ENCODE data around the gene RDH11.
A peak's percentile ranks its signal among the peaks of the same experiment; 100 is the strongest.
"Not testable (repeated sequence)": the region's sequence is repeated elsewhere in the genome, so short reads cannot be mapped to it uniquely, and the experiment has no call there.

RDH11 gene

DNA sequence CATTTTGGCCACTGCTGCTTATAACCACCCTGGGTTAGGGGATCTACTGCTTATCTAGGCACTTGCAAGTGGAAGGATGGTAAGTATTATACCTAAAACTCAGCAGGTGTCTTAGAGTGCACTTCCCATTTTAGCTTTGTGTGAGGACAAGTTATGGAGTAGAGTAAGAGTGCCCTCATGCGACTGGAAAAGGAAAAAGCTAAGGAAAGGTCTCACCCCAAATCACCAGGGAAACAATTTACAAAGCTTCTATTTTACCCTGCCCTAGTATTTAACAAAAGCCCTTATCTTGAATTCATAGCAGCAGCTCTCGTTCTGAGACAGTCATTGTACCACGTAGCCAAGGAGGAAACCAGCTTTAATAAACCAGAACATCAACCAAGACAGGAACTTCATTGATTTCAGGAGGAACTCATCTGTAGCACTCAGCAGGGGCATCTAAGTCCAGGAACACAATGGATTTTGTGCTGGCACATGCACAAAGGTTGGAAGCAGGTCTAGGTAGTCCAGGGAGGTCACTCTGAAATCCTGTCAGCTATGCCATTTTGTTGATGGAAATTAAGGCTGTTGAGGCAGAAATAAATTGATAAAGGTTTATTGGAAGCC lies 9.0 kb upstream of the RDH11 start:
- peak in 1 of 2 donors; percentile 7 for DNase-seq (ENCODE audit: low read depth in 2 of 2)

- DNase-seq (ENCODE audit: low read depth in 2 of 2): no peak
These were observed 8.4 kb upstream of the RDH11 start for GRCh38 chr14:67703997-67704396.

DNA sequence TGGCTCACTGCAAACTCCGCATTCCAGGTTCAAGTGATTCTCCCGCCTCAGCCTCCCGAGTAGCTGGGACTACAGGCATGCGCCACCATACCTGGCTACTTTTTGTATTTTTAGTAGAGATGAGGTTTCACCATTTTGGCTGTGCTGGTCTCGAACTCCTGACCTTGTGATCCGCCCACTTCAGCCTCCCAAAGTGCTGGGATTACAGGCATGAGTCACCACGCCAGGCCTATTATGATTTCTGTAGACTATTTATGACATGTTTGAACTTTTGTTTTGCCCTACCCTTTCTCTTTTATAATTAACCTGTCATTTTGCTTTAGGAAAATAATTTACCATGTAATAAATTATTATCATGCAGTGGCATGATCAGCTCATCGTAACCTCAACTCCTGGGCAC lies 5.9 kb upstream of the RDH11 start, which contains the start of gene RDH12:
TSS of gene RDH12 (plus strand) at position 395 of the 400 bp plus-strand sequence. CDS start 20,757 bp downstream, outside the sequence.
- DNase-seq (ENCODE audit: low read depth in 2 of 2): not testable (repeated sequence)

GRCh38 chr14:67698179-67698578 lies 2.6 kb upstream of the RDH11 start:
- DNase-seq (ENCODE audit: low read depth in 2 of 2): no peak

- no peak for DNase-seq (ENCODE audit: low read depth in 2 of 2)
These were observed 1.4 kb upstream of the RDH11 start for GRCh38 chr14:67697006-67697405.

DNA sequence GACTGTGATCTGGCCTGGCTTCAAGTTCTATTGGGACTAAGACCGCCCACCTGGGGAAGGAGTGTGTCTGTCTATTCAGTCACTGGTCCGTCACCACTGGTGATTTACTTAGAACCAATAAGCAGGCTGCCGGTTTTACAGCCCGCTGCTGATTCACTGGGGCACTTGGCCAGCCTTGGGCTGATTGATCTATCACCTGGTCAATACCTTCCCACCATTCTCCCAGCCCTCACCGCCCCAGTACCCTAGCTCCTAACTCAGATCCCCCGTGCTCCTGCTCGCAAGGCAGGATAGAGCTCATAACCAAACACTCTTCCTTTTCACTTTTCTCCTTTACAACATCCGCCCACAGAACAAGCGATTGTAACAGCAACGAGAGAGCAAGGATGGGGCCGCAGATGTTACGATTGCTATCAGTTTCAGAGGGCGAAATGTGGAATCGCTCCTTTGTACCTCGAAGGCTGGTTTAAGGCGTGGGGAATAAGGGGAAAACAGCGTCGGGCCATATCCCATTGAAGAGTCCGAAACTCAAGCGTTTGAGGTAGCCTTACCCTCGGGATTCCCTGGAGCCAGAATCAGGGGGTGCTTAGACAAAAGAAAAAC lies 672 bp downstream of the RDH11 start:
- DNase-seq (ENCODE audit: low read depth in 2 of 2): peak; percentile 42 to 62

- DNase-seq (ENCODE audit: low read depth in 2 of 2): no peak
These were observed 5.6 kb downstream of the RDH11 start for GRCh38 chr14:67690011-67690410.

DNA sequence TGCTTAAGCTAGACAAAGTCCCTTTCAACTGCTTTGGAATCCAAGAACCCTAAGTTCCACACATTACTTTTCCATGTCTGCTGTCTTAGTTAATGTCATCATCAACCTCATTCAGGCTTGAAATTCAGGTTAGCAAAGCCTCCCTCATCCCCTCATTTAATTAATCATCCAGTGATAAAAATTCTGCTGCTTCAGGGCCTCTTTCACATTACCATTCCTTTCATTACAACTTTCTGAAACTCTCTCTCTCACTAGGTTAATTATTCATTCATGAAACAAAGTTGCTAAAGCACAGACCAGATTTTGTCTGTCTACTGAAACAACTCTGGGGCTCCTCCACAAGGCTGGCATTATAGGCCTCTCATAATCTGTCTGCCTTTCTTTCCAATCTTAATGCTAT lies 11.7 kb downstream of the RDH11 start:
- DNase-seq (ENCODE audit: low read depth in 2 of 2): no peak

GRCh38 chr14:67680941-67681340 lies 14.6 kb downstream of the RDH11 start:
- DNase-seq (ENCODE audit: low read depth in 2 of 2): no peak

DNA sequence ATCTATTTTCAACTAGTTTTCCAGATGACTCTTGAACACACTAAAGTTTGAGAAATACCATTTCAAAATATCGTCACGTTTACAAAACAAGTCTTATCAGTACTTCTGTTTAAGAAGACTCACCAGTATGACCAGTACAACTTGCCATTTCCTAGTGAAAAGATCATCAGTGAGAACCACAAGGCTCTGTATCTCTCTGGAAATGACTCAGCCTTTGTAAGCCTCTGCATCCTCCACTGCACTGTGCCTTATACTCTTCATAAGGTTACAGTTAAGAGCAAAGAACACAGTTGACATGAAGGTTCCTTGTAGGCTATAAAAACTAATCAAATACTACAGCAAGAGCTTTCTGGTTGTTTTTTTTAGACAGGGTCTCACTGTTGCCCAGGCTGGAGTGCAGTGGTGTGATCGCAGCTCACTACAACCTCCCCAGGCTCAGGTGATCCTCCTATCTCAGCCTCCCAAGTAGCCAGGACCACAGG lies 15.4 kb downstream of the RDH11 start:
- DNase-seq (ENCODE audit: low read depth in 2 of 2): no peak

GRCh38 chr14:67679006-67679405 lies 16.6 kb downstream of the RDH11 start:
- no peak for DNase-seq (ENCODE audit: low read depth in 2 of 2)

- no peak for DNase-seq (ENCODE audit: low read depth in 2 of 2)
These were observed 20.4 kb downstream of the RDH11 start for GRCh38 chr14:67675219-67675582.

DNA sequence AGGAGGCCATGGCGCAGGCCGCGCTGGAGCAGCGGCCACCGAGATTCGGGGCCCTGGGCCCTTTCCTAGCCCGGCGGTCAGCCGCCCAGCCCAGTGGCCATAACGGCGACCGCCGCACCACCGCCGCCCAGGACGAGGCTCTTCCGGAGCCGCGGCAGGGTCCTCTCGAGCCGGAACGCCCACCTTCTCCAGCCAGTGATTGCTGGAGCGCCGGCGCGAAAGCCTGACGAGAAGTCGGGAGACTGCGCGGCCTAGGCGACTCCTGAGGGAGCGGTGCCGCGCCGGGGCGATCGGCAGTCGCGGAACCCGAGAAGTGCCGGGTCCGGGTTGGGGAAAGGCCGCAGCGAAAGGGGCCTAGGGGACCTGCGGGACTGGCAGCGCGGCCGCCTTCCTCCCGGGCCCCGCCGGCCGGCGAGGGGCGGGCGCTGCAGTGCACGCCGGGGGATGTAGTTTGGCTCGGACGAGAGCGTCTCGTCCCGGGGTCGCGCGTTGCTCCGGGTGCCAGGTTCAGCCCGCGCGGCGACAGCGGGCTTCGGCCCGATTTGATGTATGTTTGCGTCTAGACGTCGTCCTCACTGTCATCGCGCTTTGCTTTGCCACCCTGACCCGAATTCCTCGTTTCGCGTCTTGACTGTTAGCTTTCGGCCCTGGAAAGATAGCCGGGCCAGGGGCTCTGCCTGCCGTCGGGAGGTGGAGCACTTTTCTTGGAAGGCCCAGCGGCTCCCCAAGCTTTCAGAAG lies 20.9 kb downstream of the RDH11 start, which contains the start of gene VTI1B:
TSS of gene VTI1B (minus strand) at position 153 of the 739 bp plus-strand sequence. CDS start at position 10, 143 bp downstream.
- DNase-seq (ENCODE audit: low read depth in 2 of 2): peak; percentile 50 to 54

DNA sequence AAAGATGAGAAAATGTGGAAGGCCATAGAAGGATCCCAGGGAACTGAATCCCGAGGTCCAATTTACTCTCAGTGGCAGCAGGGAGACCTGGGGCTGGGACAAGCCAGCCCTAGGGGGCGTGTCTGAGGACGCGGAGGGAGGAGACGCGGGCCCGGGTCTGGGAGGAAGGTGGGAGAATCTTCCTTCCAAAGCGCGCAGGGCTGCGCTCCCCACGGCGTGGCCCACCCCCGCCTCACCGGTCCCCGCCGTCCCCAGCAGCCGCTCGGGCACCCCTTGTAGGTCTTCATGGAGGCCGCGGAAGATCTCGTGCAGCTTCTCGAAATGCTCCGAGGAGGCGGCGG lies 21.5 kb downstream of the RDH11 start:
- peak in 1 of 2 donors; percentile 3 for DNase-seq (ENCODE audit: low read depth in 2 of 2)

DNA sequence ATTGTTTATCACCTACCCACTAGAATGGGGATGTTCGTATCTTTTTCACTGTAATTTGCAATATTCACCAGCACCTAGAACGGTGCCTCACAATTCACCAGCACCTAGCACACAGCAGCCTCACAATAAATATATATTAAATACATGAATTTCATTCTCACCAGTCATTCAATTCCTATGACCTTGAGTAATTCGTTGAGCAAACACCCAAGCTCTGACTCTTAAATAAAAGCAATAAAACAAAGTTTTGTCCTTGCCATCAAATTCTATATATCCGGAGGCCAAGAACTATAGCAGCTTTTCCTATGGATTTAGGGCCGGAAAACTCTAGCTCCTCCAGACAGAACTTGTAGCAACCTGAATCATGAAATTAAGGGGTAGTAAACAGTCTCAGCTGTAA lies 22.1 kb downstream of the RDH11 start:
- no peak for DNase-seq (ENCODE audit: low read depth in 2 of 2)

DNA sequence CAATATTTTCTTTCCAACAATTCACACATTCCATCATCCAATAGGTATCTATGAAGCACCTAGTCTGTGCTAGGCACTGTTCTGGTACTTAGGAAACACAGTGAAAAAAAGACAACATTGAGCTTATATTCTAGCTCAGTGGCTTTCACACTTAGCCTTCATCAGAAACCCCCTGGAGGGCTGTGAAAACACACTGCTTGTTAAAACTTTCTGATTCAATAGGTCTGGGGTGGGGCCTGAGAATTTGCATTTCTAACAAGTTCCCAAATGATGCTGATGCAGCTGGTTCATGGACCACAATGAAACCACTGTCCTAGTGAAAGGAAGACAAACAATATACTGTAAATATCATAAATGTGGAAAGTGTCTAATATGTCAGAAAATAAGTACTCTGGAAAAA lies 27.0 kb downstream of the RDH11 start:
- no peak for DNase-seq (ENCODE audit: low read depth in 2 of 2)

DNA sequence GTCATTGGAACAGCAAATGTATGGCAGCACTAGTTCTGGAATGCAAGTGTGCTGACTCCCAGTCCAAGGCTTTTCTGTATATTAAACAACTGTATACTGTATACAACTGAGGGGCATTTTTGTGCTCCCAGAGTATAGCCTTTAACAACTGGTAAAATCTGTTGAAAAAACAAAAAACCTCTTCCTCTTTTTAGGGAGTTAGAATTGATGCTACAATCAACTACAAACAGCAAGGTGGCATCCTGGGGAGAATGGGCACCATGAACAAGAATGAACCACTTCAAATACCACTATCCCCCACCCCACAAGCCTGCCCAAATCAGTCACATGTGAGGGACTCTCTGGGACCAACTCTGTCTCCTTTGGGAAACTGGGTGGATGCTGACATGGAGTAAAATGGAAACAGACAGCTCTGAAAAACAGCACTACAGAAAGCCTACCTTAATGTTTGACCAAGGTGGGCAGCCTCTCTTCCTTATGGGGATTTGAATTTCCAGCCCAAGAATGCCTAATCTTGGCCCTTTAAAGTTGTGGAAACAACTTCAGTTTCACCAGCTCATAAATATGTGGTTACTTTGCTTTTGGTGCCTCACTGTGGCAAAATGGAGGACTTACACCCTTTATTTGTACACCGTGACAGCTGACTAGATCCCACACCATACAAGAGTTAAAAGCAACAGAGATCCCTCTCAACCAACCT lies 28.7 kb downstream of the RDH11 start:
- no peak for DNase-seq (ENCODE audit: low read depth in 2 of 2)

DNA sequence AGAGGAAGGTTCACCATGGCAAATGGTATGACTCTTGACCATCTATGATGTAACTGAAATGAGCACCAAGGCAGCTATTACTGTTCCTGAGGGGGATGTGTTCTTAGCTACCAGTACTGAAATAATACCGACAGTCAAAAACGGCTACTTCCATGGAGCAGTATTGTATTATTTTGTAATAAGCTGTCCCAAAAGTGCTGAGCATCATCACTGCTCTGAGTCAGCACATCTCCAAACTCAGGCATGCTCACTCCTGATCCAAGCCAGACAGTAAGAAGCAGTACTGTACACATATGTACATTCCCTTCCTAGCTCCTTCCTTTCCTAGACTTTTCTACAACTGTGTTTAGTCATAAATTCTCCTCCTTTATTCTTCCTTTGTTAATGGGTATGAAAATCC lies 29.7 kb downstream of the RDH11 start:
- DNase-seq (ENCODE audit: low read depth in 2 of 2): no peak

- DNase-seq (ENCODE audit: low read depth in 2 of 2): no peak
These were observed 31.9 kb downstream of the RDH11 start for GRCh38 chr14:67663633-67664032.

DNA sequence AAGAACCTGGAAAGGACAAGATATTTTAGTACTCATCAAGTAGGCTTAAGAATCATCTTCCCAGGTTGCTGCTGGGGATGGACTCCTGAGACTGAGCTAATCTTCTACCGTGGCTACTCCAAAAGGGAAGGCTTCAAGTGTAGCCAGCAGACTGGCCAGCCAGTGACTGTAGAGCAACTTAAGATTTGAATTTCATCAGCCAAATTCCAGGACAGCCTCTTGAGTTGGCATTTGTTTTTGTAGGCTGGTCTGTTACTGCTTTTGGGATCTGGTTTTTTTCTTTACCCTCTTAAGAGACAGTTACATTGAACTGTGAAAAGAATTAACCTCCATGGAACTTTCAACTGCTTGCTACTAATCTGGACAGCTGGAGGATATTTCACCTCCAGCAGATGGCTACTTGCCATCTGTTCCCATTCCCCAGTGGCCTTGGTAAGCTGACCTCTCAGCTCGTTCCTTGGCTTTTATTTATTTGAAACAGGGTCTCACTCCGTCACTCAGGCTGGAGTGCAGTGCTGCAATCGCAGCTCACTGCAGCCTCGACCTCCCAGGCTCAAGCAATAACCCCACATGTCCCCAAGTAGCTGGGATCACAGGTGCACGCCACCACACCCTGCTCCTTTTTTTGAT lies 41.8 kb downstream of the RDH11 start:
- no peak for DNase-seq (ENCODE audit: low read depth in 2 of 2)

- DNase-seq (ENCODE audit: low read depth in 2 of 2): no peak
These were observed 43.4 kb downstream of the RDH11 start for GRCh38 chr14:67652189-67652588.

DNA sequence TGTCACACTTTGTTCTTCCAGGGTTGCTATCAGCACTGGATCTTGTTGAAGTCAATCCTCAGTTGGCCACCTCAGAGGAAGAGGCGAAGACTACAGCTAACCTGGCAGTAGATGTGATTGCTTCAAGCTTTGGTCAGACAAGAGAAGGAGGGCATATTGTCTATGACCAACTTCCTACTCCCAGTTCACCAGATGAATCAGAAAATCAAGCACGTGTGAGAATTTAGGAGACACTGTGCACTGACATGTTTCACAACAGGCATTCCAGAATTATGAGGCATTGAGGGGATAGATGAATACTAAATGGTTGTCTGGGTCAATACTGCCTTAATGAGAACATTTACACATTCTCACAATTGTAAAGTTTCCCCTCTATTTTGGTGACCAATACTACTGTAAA lies 44.9 kb downstream of the RDH11 start:
- no peak for DNase-seq (ENCODE audit: low read depth in 2 of 2)

Data from activated CD8-positive, alpha-beta memory T cell treated with anti-CD3 and anti-CD28 coated beads for 4 hours (primary cell).